Peyer's patch (tissue), 4 donors: Measurements from ENCODE around the gene ARHGAP23. TPM values are rescaled to one million over a fixed set of nuclear protein-coding genes. Genes with fewer than 3 reads are reported as not detected.

ENCODE experiments used
- DNase-seq, 3 donors: peaks; one replicate each; pipeline ENCODE4 v3.0.0-alpha.2; 2017 to 2019
- H3K27ac ChIP-seq, 4 donors: fragments of 200-600 bp; sonication (generic); one replicate each; pipeline ENCODE4 v1.5.1; 2016 to 2019
- H3K27me3 ChIP-seq, 2 donors: fragments of 200-600 bp; sonication (generic); one replicate each; pipeline ENCODE4 v1.5.1; 2019
- H3K36me3 ChIP-seq, 3 donors: fragments of 200-600 bp; sonication (generic); one replicate each; pipeline ENCODE4 v1.5.1; 2016 to 2019
- H3K4me1 ChIP-seq, 4 donors: fragments of 200-600 bp; sonication (generic); one replicate each; pipeline ENCODE4 v1.5.1; 2016 to 2019
- H3K4me3 ChIP-seq, 4 donors: fragments of 200-600 bp; sonication (generic); 1 replicate in 3 of 4; 2 replicates in 1 of 4; pipeline ENCODE4 v1.5.1; 2016 to 2019; ENCODE audit warnings: mild to moderate bottlenecking in 1 of 4
- H3K9me3 ChIP-seq, 4 donors: fragments of 200-600 bp; sonication (generic); one replicate each; pipeline ENCODE4 v1.5.1; 2016 to 2019; ENCODE audit warnings: mild to moderate bottlenecking in 1 of 4
- POLR2A ChIP-seq, 2 donors: fragments of 450-650 bp; IDR thresholded peaks; one replicate each; pipeline ENCODE4 v1.5.1; 2017; ENCODE audit warnings: antibody characterized with exemption in 2 of 2, mild to moderate bottlenecking in 2 of 2, moderate library complexity in 2 of 2
- total RNA-seq, 4 donors: library from RNA; depleted of rRNA; stranded (reverse); fragments of >200 nt; gene quantifications; one replicate each; pipeline ENCODE4 v1.1.0, GENCODE V29; 2016
- TF ChIP-seq, protein P1 (sequence below), 6 experiments: fragments of 450-650 bp in 4 of 6; fragments of 200-600 bp in 2 of 6; sonication (generic) in 1 of 6; IDR thresholded peaks; one replicate each; pipeline ENCODE4 v1.5.1; 2017 to 2019; ENCODE audit warnings: antibody characterized with exemption in 6 of 6, mild to moderate bottlenecking in 3 of 6, moderate library complexity in 1 of 6

ARHGAP23 gene
- total RNA-seq, 4 donors from 2014 or later: 0.88 to 36.3 (median 8.9) TPM

GRCh38 chr17:38441429-38442061 is 13.3 kb downstream of the ARHGAP23 start:
- H3K36me3 ChIP-seq: no peaks in the 10 kb centered on the region
- DNase-seq: no peak
- no peaks in the 10 kb centered on the region for H3K9me3 ChIP-seq
- no peak overlapping the region for H3K4me3 ChIP-seq
- H3K27ac ChIP-seq: no peak overlapping the region
- no peaks in the 10 kb centered on the region for H3K27me3 ChIP-seq
- no peaks in the 10 kb centered on the region for H3K4me1 ChIP-seq
- TF ChIP-seq, protein P1, sequence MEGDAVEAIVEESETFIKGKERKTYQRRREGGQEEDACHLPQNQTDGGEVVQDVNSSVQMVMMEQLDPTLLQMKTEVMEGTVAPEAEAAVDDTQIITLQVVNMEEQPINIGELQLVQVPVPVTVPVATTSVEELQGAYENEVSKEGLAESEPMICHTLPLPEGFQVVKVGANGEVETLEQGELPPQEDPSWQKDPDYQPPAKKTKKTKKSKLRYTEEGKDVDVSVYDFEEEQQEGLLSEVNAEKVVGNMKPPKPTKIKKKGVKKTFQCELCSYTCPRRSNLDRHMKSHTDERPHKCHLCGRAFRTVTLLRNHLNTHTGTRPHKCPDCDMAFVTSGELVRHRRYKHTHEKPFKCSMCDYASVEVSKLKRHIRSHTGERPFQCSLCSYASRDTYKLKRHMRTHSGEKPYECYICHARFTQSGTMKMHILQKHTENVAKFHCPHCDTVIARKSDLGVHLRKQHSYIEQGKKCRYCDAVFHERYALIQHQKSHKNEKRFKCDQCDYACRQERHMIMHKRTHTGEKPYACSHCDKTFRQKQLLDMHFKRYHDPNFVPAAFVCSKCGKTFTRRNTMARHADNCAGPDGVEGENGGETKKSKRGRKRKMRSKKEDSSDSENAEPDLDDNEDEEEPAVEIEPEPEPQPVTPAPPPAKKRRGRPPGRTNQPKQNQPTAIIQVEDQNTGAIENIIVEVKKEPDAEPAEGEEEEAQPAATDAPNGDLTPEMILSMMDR (IDR thresholded peaks at IDR 0.05): no peak
- TF ChIP-seq POLR2A (IDR thresholded peaks at IDR 0.05): no peak

DNA sequence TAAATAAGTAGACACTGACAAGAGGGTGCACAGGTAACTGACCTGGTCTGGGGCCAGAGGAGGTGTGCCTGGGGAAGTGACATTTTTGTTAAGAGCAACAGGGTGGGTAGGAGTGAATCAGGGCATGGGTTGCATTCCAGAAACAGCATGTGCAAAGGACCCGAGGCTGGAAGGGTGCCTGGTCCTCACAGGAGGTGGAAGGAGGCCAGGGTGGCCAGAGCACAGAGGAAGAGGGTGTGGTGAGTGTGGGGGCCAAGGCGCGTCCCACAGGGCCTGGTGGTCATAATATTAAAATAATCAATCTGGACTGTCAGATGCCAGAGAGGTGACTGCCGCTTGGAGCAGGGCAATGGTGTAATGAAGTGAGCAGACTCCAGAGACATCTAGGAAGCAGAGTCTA is 14.3 kb downstream of the ARHGAP23 start:
- TF ChIP-seq, protein P1 (IDR thresholded peaks at IDR 0.05): no peak
- TF ChIP-seq POLR2A (IDR thresholded peaks at IDR 0.05): no peak
- H3K36me3 ChIP-seq: no peaks in the 10 kb centered on the region
- H3K4me1 ChIP-seq: no peaks in the 10 kb centered on the region
- no peaks in the 10 kb centered on the region for H3K9me3 ChIP-seq
- no peak overlapping the region for H3K4me3 ChIP-seq
- H3K27me3 ChIP-seq: no peaks in the 10 kb centered on the region
- no peak overlapping the region for H3K27ac ChIP-seq
- DNase-seq: no peak

DNA sequence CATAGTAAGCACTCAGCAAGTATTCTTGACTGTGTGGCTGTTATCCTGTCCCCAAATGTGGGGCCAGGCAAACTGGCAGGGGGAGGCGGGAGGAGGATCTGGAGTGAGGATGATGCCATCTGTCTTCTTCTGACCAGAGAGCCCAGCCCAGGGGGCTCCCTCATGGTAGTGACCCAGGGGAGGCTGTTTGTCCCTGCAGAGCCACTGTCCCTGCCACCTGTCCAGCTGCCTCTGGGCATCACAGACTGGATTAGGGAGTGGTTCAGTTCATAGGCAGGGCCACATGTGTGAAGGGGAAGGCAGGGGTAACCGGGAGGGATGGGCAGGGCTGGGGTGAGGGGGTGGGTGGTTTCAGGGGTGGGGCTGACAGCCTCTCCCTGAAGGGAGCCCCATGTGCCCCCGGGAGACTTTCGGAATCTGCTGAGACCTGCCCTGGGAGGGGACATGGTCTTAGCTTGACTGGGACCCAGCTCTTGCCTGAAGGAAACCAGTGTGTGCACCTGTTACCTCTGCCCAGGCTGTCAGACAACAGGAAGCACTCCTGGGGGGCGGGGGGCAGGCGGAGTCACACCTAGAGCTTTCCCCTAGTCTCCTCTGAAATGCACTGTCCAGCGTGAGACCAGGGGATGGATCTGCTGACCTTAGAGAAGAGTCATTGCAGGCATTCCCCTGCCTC is 15.2 kb downstream of the ARHGAP23 start:
- Histone ChIP-seq H3K9me3 (no peaks in the 10 kb centered on the region), H3K27me3 (no peaks in the 10 kb centered on the region), H3K4me1 (no peaks in the 10 kb centered on the region), H3K4me3 (no peak overlapping the region), H3K27ac (no peak overlapping the region), H3K36me3 (no peaks in the 10 kb centered on the region)
- TF ChIP-seq, protein P1 (IDR thresholded peaks at IDR 0.05): no peak
- no peak for TF ChIP-seq POLR2A (IDR thresholded peaks at IDR 0.05)
- no peak for DNase-seq

DNA sequence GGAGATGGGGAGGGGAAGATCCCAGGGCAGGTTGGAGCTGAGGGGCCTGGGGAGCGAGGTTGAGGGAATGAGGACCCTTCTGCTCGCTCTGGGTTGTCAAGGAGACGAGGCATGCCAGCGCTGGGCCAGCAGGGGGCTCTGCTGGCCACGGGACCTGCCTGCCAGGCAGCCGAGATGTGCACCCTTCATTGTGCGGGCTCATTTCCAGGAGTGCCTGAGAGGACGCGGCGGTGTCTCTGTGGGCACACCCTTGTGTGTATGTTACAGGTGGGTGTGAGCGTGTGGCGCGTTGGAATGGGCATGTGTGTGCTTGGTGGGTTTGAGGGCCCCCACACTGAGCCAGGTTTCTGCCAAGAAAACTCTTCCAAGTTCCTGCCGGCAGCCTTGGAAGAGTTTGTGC is 15.9 kb downstream of the ARHGAP23 start:
- H3K27ac ChIP-seq: no peak overlapping the region
- no peak overlapping the region for H3K4me3 ChIP-seq

GRCh38 chr17:38447502-38448085 is 19.3 kb downstream of the ARHGAP23 start:
- Histone ChIP-seq H3K27ac (no peak overlapping the region), H3K4me3 (no peak overlapping the region), H3K9me3 (no peaks in the 10 kb centered on the region), H3K27me3 (no peaks in the 10 kb centered on the region), H3K36me3 (no peaks in the 10 kb centered on the region), H3K4me1 (peaks cover 0 to 9% (median 0%) of the 10 kb centered on the region in 4 donors)
- DNase-seq: no peak
- no peak for TF ChIP-seq POLR2A (IDR thresholded peaks at IDR 0.05)
- TF ChIP-seq, protein P1 (IDR thresholded peaks at IDR 0.05): no peak

More for the DNA sequence above, 15.9 kb downstream of the ARHGAP23 start:
- peak; percentile 35 to 72 (median 64) for DNase-seq
- no peaks in the 10 kb centered on the region for H3K27me3 ChIP-seq
- no peak for TF ChIP-seq POLR2A (IDR thresholded peaks at IDR 0.05)
- TF ChIP-seq, protein P1 (IDR thresholded peaks at IDR 0.05): peak; percentile 37 to 74 (median 65)
- H3K9me3 ChIP-seq: no peaks in the 10 kb centered on the region
- H3K36me3 ChIP-seq: no peaks in the 10 kb centered on the region
- no peaks in the 10 kb centered on the region for H3K4me1 ChIP-seq
